GM18502 (cell line): ENCODE results near the gene TELO2.
A peak's percentile ranks its signal among the peaks of the same experiment; 100 is the strongest.

Experiments used
- ATAC-seq: cut with Tn5 transposase; IDR thresholded peaks from one replicate; pipeline ENCODE4 v1.9.1; 2021; ENCODE audit warnings: mild to moderate bottlenecking; ENCODE audit not compliant: unreplicated experiment, poor library complexity

The TELO2 gene

GRCh38 chr16:1492923-1493745, at the start of gene TELO2:
Gene TELO2, plus strand, starts transcription at chr16:1493360. Its CDS starts 922 bp downstream, at chr16:1494282.
- ATAC-seq: peak; percentile 68

DNA sequence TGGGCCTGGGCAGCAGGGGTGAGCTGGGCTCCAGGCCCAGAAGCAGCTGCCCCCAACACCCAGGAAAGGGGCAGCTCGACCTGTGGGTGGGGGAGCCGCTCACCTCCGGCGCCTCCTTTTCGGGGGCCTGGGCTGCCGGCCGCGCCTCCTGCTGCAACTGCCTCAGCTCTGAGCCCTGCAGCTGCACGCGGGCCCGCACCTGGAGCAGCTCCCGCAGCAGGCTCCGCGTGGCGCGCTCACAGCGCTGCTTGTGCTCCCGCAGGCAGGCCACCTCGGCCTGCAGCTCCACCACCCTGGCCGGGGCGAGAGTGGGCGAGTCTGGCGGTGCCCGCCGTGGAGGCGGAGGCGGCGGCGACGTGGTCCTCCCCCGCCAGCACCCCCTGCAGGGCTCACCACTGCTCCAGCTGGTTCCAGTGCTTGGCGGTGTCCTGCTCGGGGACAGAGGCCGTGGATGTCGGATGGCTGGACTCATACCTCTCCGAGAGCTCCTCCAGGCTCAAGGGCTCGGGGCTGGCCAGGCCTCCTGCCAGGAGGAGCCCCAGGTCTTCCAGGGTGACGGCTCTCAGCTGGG, 49.7 kb upstream of the TELO2 start:
- no peak for ATAC-seq

DNA sequence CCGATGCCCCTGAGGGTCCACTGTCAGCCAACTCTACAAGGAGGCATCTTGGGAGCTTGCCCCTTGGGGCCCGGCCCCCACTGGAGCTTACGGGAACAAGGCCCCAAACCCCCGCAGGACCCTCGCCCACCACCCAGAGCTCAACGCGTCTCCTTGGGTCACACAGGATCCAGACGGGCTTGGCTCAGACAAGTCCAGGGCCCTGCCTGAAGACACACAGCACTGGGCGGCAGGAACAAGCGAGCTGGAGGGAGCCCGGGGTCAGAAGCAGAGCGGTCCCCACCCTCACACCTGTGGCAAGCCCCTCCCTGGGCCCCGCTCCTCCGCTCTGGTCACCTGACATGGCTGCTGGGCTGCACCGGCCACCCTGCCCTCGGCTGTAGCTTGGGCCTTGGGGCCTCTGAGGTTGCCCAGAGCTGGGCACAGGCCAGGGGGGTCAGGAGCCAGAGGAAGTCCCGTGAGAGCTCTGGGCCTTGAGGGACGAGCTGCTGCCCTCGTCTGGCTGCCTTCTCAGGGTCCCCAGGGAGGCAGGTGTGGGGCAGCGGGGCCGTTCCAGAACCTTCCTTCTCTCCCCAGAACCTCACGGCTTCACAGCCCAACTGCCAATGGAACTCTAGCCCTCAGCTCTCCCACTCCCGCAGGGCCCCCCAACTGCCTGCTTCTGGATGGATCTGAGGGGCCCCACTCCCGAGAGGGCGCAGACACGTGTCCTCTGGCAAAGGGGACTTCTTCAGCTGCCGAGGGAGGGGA, 49.0 kb upstream of the TELO2 start, which contains the start of gene CCDC154:
TSS of gene CCDC154 (minus strand) at position 577 of the 750 bp plus-strand sequence. CDS start at position 343, 234 bp downstream.
- ATAC-seq: no peak

DNA sequence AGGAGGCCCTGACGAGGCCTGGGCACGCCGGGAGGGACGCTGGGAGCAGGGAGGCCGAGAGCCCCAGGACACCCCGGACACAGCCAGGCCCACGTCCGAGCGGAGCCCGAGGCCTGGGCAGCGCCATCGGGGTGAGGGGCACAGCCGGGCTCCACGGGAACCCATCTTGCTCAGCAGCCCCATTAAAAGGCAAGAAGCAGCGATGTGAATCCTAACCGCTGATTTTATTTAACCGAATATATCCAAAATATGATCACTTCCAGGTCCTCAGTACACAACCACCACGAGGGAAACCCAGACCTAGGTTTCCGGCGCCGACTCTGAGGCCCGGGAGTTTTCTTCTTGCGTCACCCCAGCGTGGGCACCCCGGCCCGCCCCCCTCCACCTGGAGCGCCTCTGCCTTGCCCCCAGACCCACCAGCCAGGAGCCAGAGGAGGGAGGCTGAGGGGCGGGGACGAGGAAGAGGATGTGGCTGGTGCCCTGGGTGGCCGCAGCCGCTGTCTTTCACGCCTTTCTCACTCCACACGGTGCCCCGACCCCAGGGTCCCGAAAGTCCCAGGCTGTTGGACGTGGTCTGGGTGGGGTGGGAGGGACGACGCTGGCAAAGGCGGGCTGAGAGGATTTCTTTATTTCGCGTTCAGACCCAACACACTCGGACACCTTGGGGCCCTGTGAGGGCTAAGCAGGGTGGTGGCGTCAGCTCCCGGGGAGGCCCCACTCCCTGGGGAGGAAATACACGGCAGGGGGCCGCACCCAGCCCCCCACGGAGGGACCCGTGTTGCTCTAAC, 48.2 kb upstream of the TELO2 start:
- ATAC-seq: no peak

- ATAC-seq: no peak
These were observed 47.5 kb upstream of the TELO2 start for GRCh38 chr16:1445518-1446203.

- ATAC-seq: no peak
These were observed 46.7 kb upstream of the TELO2 start for GRCh38 chr16:1446296-1447080.

- no peak for ATAC-seq
These were observed 45.2 kb upstream of the TELO2 start for GRCh38 chr16:1447965-1448364.

DNA sequence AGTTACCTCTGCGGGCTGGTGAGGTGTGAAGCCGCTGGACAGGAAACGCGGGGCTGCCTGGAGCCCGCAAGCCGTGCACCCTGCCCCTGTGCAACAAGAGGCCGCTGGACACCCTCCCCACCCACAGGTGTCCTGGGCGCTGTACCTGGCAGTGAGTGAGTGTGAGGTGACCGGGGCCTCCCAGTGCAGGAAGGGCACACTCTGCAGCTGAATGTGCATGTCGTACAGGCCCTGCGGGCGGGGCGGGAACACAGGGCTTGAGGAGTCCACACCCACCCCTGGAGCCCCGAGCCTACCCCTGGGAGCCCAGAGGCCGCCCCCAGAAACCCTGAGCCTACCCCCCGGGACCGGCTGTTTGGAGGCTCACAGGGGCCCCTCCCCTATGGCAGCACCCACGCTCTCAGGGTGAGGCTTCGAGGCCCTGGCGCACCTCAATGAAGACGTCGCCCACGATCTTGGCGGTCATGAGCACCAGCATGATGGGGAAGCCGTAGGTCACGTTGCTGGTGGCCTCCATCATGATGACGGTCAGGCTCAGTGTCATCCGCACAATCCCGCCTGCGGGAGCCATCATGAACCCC, 44.5 kb upstream of the TELO2 start:
- no peak for ATAC-seq

DNA sequence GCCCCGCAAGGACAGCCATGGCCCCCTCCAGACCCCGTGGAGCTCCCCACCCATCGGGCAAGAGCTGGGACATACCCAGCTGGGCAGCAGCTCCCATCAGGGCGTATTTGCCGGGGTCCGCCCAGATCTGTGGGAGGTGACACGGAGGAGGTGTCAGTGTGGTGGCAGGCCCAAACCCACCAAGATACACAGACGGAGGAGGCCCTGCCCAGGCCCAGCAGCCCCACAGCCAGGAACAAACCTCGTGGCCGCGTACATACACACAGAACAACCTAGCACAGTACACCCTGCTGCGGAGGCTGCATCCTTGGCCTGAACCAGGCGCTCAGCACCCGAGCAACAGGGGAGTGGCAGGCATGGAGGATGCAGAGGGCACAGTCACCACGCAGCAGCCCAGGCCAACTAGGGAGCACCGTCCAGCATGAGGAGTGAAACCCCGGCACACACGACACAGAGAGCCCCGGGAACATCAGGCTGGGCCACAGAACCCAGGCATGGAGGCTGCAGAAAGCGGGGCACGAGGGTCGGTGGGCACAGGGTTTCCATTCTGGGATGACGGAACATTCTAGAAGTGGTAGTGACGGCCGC, 43.9 kb upstream of the TELO2 start:
- ATAC-seq: no peak

DNA sequence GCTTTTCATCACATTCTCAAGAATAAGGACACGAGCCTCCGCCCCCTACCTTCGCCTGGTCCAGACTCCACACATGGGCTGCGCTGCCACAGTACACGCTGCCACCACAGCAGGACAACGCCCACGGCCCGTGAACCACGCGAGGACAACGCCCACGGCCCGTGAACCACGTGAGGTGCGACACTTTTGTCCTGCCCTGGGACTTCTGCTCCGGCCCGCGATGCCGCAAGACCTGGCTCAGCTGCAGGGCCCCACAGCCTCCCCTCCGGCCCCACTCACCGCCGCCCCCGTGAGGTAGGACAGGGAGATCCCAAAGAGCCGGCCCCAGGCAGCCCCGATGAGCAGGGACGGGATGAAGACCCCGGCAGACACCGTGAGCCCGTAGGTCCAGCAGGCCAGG, 42.9 kb upstream of the TELO2 start:
- ATAC-seq: no peak

DNA sequence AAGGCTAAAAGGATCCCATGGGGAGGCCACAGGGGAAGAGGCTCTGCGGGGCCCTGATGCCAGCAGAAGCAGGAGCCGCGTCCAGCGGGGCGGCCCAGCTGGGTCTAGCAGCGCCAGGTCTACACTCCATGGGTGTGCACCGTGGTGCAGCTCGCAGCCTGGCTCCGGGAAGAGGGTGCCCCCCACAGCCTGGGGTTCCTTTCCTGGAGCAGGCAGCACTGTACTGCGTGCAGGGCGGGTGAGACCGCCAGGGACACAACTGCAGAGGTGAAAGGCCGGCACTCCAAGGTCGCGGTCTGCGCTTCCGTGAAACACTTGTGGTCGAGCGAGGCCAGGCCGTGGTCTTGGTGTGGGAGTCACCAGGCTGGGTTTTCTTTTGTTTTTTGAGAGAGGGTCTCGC, 42.3 kb upstream of the TELO2 start:
- no peak for ATAC-seq

DNA sequence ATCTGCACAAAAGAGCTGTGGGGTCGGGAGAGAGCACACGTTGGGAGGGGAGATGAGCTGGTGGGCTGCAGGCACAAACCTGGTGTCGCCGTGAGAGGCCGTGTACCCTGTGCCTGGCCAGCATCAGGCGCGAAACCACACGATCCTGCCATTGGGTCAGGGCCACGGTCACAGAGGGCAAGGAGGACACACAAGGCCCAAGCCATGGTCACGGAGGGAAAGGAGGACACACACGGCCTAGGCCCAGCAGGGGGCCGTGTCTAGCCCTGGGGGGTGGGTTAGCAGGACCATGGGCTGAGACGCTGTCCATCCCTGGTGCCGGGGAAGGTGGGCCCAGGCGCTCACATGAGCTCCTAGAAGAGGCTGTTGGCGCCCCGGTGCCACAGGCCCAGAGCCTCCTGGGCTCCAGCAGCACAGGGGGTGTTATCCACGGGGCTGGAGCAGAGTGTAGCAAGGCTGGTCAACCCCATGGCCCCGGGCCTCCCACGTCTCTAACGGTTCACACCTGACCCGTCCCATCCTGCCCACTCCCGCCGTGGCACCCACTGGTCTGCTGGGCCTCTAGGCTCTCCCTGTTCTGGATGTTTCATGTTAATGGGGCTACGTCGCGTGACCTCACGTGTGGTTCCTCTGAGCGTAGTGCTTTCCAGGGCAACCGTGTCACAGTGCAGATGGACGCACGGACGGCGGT, 41.3 kb upstream of the TELO2 start:
- no peak for ATAC-seq

- no peak for ATAC-seq
These were observed 40.6 kb upstream of the TELO2 start for GRCh38 chr16:1452530-1452929.

- no peak for ATAC-seq
These were observed 39.8 kb upstream of the TELO2 start for GRCh38 chr16:1453316-1453715.

DNA sequence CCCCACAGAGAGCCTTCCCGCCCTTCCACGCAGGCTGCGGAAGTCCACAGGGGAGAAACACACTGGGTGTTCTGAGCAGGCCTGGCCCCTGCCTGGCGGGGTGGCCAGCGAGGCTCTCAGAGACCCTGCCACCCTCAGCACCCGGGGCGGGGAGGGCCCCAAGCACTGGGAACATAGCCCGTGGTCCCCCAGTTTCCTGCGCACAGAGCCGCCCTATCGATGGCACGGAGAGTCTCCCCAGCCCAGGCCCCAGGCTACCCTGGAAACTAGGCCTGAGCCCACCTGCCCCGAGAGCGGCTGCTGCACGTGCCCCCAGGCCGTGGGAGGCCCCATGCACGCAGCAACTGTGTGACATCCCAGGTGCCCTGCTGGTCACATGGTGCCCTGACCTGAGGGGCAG, 38.6 kb upstream of the TELO2 start:
- ATAC-seq: no peak

- ATAC-seq: no peak
These were observed 37.7 kb upstream of the TELO2 start for GRCh38 chr16:1455190-1456171.

DNA sequence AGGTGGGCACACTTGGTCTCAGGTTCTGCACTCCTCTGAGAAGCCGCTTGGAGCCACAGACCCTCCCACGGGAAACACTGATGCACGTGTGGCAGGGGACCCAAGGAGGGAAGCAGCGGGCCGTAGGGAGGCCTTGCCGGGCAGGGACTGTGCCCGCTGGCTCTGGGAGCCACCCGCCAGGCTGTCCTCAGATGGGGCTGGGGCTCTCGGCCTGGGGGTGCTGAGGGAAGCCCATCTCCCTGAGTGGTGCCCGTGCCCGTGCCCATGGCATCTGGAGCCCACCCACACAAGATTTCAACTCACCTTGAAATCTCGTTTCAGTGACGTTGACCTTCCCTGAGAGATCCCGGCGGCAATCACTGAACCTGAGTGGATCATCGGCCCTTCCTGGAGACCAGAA, 36.2 kb upstream of the TELO2 start:
- no peak for ATAC-seq
